K562 (cell line): ENCODE measurements around the gene CCDC116. TPM values are rescaled to one million over a fixed set of nuclear protein-coding genes. Genes with fewer than 3 reads are reported as not detected.
A peak's percentile ranks its signal among the peaks of the same experiment; 100 is the strongest.

Source experiments
- ATAC-seq: fragments of 200-7000 bp; cut with Tn5 transposase; 3 replicates; pipeline ENCODE4 v1.9.1; 2020; ENCODE audit warnings: moderate library complexity
- BruUV-seq: library from RNA; stranded (reverse); fragments of 400-500 nt; replicated peaks from 2 replicates; lab custom pipeline; 2021; lab: Mats Ljungman, UMichigan
- CTCF ChIA-PET: fragments of 300-600 bp; formaldehyde crosslinking; extraction: SDS; loops from one replicate; lab custom pipeline; 2021; ENCODE audit warnings: low intra/inter-chr PET ratio; lab: Yijun Ruan, JAX
- POLR2A ChIA-PET: fragments of 300-600, 350-650 bp; sonication (Branson Sonifier 250); formaldehyde crosslinking; extraction: SDS; loops from one replicate; lab custom pipeline; 2021; ENCODE audit warnings: antibody characterized with exemption, inconsistent platforms; lab: Yijun Ruan, JAX
- DNase-seq, 4 experiments: peaks; one replicate each; pipeline versions ENCODE4 v3.0.0 to v3.0.0-alpha.2; 2011 to 2018; ENCODE audit warnings: low spot score in 3 of 4, mixed read lengths in 3 of 4; ENCODE audit errors: extremely low read depth in 1 of 4
- FAIRE-seq: peaks from 2 replicates; lab custom pipeline; 2011; peaks lifted over from hg19 to GRCh38; lab: Jason Lieb, UNC
- H2AFZ ChIP-seq: 2 replicates; pipeline ENCODE4 v1.6.0; 2011; ENCODE audit warnings: low read depth, low read length, control low read depth, inconsistent platforms
- H3K27ac ChIP-seq: fragments of 200-600 bp; 3 replicates; pipeline ENCODE4 v1.8.0; 2011; ENCODE audit warnings: low read depth, mild to moderate bottlenecking, control low read depth, inconsistent platforms, low read length, moderate library complexity, mixed read lengths; ENCODE audit errors: extremely low read depth
- H3K27me3 ChIP-seq, 2 experiments: fragments of 300-600 bp in 1 of 2; 2 replicates in 1 of 2; 3 replicates in 1 of 2; pipeline versions ENCODE4 v1.6.0 to v1.8.0; 2011; ENCODE audit warnings: inconsistent platforms in 2 of 2, low read length in 2 of 2, mild to moderate bottlenecking in 1 of 2, mixed read lengths in 1 of 2, moderate library complexity in 1 of 2; ENCODE audit not compliant: control insufficient read depth in 2 of 2, insufficient read depth in 2 of 2
- H3K36me3 ChIP-seq: fragments of 300-600 bp; 3 replicates; pipeline ENCODE4 v1.8.0; 2011; ENCODE audit warnings: mild to moderate bottlenecking, low read length, inconsistent platforms; ENCODE audit not compliant: control insufficient read depth, insufficient read depth
- H3K4me1 ChIP-seq, 2 experiments: fragments of 200-600 bp in 1 of 2; replicated peaks in 1 of 2; 2 replicates in 1 of 2; 3 replicates in 1 of 2; pipeline versions ENCODE4 v1.5.1 to v1.8.0; 2011; ENCODE audit warnings: inconsistent platforms in 2 of 2, low read length in 2 of 2, mild to moderate bottlenecking in 1 of 2, mixed read lengths in 1 of 2, moderate library complexity in 1 of 2; ENCODE audit not compliant: control insufficient read depth in 2 of 2, insufficient read depth in 2 of 2
- H3K4me2 ChIP-seq: 2 replicates; pipeline ENCODE4 v1.6.1; 2011; ENCODE audit warnings: low read length, control low read depth, inconsistent platforms, mixed read lengths; ENCODE audit not compliant: insufficient read depth
- H3K4me3 ChIP-seq: fragments of 200-600 bp; sonication (generic), shearing (Covaris generic); 2 replicates; pipeline ENCODE4 v1.5.1; 2016; ENCODE audit warnings: control low read depth, inconsistent platforms
- H3K79me2 ChIP-seq: fragments of 200-600 bp; 3 replicates; pipeline ENCODE4 v1.8.0; 2011; ENCODE audit warnings: low read length, inconsistent platforms; ENCODE audit not compliant: control insufficient read depth, insufficient read depth
- H3K9ac ChIP-seq, 2 experiments: 2 replicates each; pipeline versions ENCODE4 v1.6.0 to v1.6.1; 2011; ENCODE audit warnings: low read depth in 2 of 2, low read length in 2 of 2, control low read depth in 1 of 2, inconsistent platforms in 1 of 2, mild to moderate bottlenecking in 1 of 2, mixed read lengths in 1 of 2; ENCODE audit not compliant: insufficient read depth in 1 of 2
- H3K9me1 ChIP-seq: one replicate; pipeline ENCODE4 v1.6.0; 2011; ENCODE audit warnings: inconsistent platforms, mild to moderate bottlenecking, low read length, moderate library complexity; ENCODE audit not compliant: control insufficient read depth, insufficient read depth
- H3K9me3 ChIP-seq: replicated peaks from 2 replicates; pipeline ENCODE4 v1.5.1; 2011; ENCODE audit warnings: low read depth, low read length, inconsistent platforms; ENCODE audit not compliant: control insufficient read depth, insufficient read depth
- H4K20me1 ChIP-seq: replicated peaks from 2 replicates; pipeline ENCODE4 v1.6.1; 2011; ENCODE audit warnings: low read length, inconsistent platforms, mixed read lengths; ENCODE audit not compliant: control insufficient read depth, insufficient read depth
- ATF3 ChIP-seq, 2 experiments: fragments of 450-650 bp in 1 of 2; sonication (generic) in 1 of 2; formaldehyde crosslinking in 1 of 2; IDR thresholded peaks in 1 of 2; conservative IDR thresholded peaks in 1 of 2; 2 replicates each; pipeline versions ENCODE4 v1.6.1 to v1.8.1; 2016 to 2023; ENCODE audit warnings: mild to moderate bottlenecking in 2 of 2, moderate library complexity in 2 of 2, inconsistent platforms in 1 of 2, missing genetic modification reagents in 1 of 2
- CREBBP ChIP-seq: IDR thresholded peaks from one replicate; pipeline ENCODE4 v1.6.1; 2012; ENCODE audit warnings: low read depth, mild to moderate bottlenecking, control low read depth, inconsistent platforms, low read length
- CTCF ChIP-seq, 3 experiments: IDR thresholded peaks in 2 of 3; conservative IDR thresholded peaks in 1 of 3; 2 replicates each; pipeline ENCODE4 v1.5.1; 2011 to 2012; ENCODE audit warnings: low read length in 3 of 3, mild to moderate bottlenecking in 3 of 3, control low read depth in 2 of 3, improper control_type of control experiment in 1 of 3, inconsistent platforms in 1 of 3, low read depth in 1 of 3, mixed read lengths in 1 of 3, moderate library complexity in 1 of 3; ENCODE audit not compliant: insufficient read depth in 2 of 3
- DACH1 ChIP-seq: fragments of 450-650 bp; IDR thresholded peaks from 2 replicates; pipeline ENCODE4 v1.6.1; 2018; ENCODE audit not compliant: partially characterized antibody
- EP300 ChIP-seq: IDR thresholded peaks from 2 replicates; pipeline ENCODE4 v1.6.1; 2012; ENCODE audit warnings: low read length, improper control_type of control experiment
- GTF2F1 ChIP-seq: IDR thresholded peaks from 2 replicates; pipeline ENCODE4 v1.6.1; 2011; ENCODE audit warnings: low read depth, low read length, improper control_type of control experiment
- HMGXB4 ChIP-seq: sonication (generic); formaldehyde crosslinking; IDR thresholded peaks from 2 replicates; pipeline ENCODE4 v1.8.1; 2023; ENCODE audit warnings: mild to moderate bottlenecking, missing genetic modification reagents
- MAFF ChIP-seq: IDR thresholded peaks from 2 replicates; pipeline ENCODE4 v1.6.1; 2012; ENCODE audit warnings: low read length, improper control_type of control experiment
- MYC ChIP-seq, 2 experiments: fragments of 250-450 bp in 1 of 2; sonication (Bioruptor Pico) in 1 of 2; IDR thresholded peaks; 2 replicates each; pipeline versions ENCODE4 v1.5.1 to v1.6.1; 2012 to 2021; ENCODE audit warnings: low read depth in 2 of 2, borderline replicate concordance in 1 of 2, improper control_type of control experiment in 1 of 2, low read length in 1 of 2, mild to moderate bottlenecking in 1 of 2, moderate library complexity in 1 of 2
- TBL1XR1 ChIP-seq, 2 experiments: IDR thresholded peaks; 2 replicates each; pipeline ENCODE4 v1.6.1; 2012; ENCODE audit warnings: improper control_type of control experiment in 2 of 2, low read length in 2 of 2, mild to moderate bottlenecking in 1 of 2
- ZC3H11A ChIP-seq: IDR thresholded peaks from 2 replicates; pipeline ENCODE4 v1.6.1; 2012; ENCODE audit warnings: low read depth, low read length, improper control_type of control experiment
- ZFP1 ChIP-seq: fragments of 450-650 bp; formaldehyde crosslinking; IDR thresholded peaks from 2 replicates; pipeline ENCODE4 v1.4.0; 2020; ENCODE audit warnings: mild to moderate bottlenecking, mixed read lengths
- ZNF586 ChIP-seq: fragments of 450-650 bp; formaldehyde crosslinking; conservative IDR thresholded peaks from 2 replicates; pipeline ENCODE4 v1.4.0; 2020; ENCODE audit warnings: mild to moderate bottlenecking, moderate library complexity
- WGBS: fragments of 100-300 bp; shearing (Covaris generic); methylation state at CpG from one replicate; pipeline ENCODE4 v1.1.6; 2016; ENCODE audit warnings: low coverage, mixed read lengths; ENCODE audit not compliant: insufficient coverage; ENCODE audit errors: missing lambda C conversion rate; 5-methylcytosine and 5-hydroxymethylcytosine counted together
- in situ Hi-C: fragments of 300-500 bp; cut with MboI; formaldehyde crosslinking; loops from 4 replicates; pipeline ENCODE4 v1.15.0; 2018; ENCODE audit warnings: inconsistent platforms, mixed read lengths
- intact Hi-C: fragments of 100-400 bp; cut with micrococcal nuclease; formaldehyde crosslinking; loops from 2 replicates; pipeline ENCODE4 v1.14.2; 2022
- polyA plus RNA-seq, 8 experiments: library from polyadenylated mRNA; depleted of rRNA in 4 of 8; stranded (reverse) in 5 of 8; unstranded in 3 of 8; fragments of >200 nt; fragmentation: Nextera tagmentation in 2 of 8; fragmentation: Illumina TruSeq in 1 of 8; extraction: Ambion mirVana in 2 of 8; extraction: Trizol in 1 of 8; gene quantifications; 2 replicates each; pipeline versions ENCODE4 v1.2.1 to v1.2.3, GENCODE V29; 2011 to 2014; ENCODE audit warnings: inconsistent platforms in 1 of 8, missing spikeins in 1 of 8
- total RNA-seq, 7 experiments: library from RNA; depleted of rRNA in 6 of 7; stranded (reverse); fragments of >200 nt in 6 of 7; fragmentation: Illumina TruSeq in 2 of 7; extraction: Trizol in 2 of 7; gene quantifications; 2 replicates each; pipeline versions ENCODE4 v1.2.1 to v1.2.3, GENCODE V29; 2011 to 2021; ENCODE audit warnings: low replicate concordance in 1 of 7

Gene CCDC116
- total and polyA plus RNA-seq, 9 of the 15 experiments (the other 6 are each of a cell fraction or from before 2014, with no cell fraction given), result 1.6 to 11.3 (median 4.7) TPM

GRCh38 chr22:21629255-21630149 lies 3.1 kb upstream of the CCDC116 start, which contains the start of gene YDJC:
YDJC (minus strand) TSS chr22:21630022; CDS start chr22:21630014, 8 bp downstream.
- peaks cover 26% of the 10 kb centered on the region for H4K20me1 ChIP-seq
- BruUV-seq, result TSS peak; percentile 73
- H3K9ac ChIP-seq, result peak within 1 kb of the TSS; percentile 93 to 95
- H3K9me1 ChIP-seq, result peaks cover 22% of the 10 kb centered on the region
- peak within 1 kb of the TSS; percentile 59 for H3K4me3 ChIP-seq
- H2AFZ ChIP-seq, result peak within 1 kb of the TSS; percentile 88
- FAIRE-seq (peak; percentile 86), ATAC-seq (peak; percentile 83), DNase-seq (peak; percentile 100)
- peak within 1 kb of the TSS; percentile 92 for H3K4me2 ChIP-seq
- ChIA-PET POLR2A (interaction anchor here (0.6 to 76.8 kb wide), 19 partner anchors 10 to 1091 kb away, joined by 3 to 4622 read pairs (median 3); partner anchors contain the start of genes CCDC116, P2RX6, PPIL2 and SDF2L1), CTCF (interaction anchor here (0.6 to 5.9 kb wide), 5 partner anchors 14 to 32 kb away, joined by 3 to 99 read pairs (median 3); partner anchors contain the start of gene SDF2L1)
- in situ Hi-C loops (loop anchor here (25.0 kb wide), 1 partner anchor 492 kb away; no protein-coding TSS in a partner anchor), intact Hi-C loops (loop anchor here (10.0 kb wide), 1 partner anchor 925 kb away; the partner anchor contains the start of gene PRAME)
- peaks cover 48% of the 10 kb centered on the region for H3K36me3 ChIP-seq
- peaks cover 57 to 85% of the 10 kb centered on the region in 2 experiments for H3K4me1 ChIP-seq
- H3K79me2 ChIP-seq, result peaks cover 63% of the 10 kb centered on the region
- peak within 1 kb of the TSS; percentile 89 for H3K27ac ChIP-seq
- WGBS, result under 1% methylated on average over 93 of the region's 93 CpGs
- H3K27me3 ChIP-seq, result no peaks in the 10 kb centered on the region
- H3K9me3 ChIP-seq, result no peaks in the 10 kb centered on the region
- TF ChIP-seq ATF3 (IDR thresholded peaks at IDR 0.05) (no peak), ATF3 (CRISPR knock-in tag; conservative IDR thresholded peaks at IDR 0.05) (peak; percentile 98), ZNF586 (CRISPR knock-in tag) (no peak), MYC (IDR thresholded peaks at IDR 0.05; ENCODE audit: low read depth, low read length) (peak; percentile 100), MYC (CRISPR knock-in tag; IDR thresholded peaks at IDR 0.05; ENCODE audit: borderline replicate concordance, low read depth) (no peak), DACH1 (no peak), CTCF (IDR thresholded peaks at IDR 0.05 in 2 of 3, conservative IDR thresholded peaks at IDR 0.05 in 1 of 3; ENCODE audit: insufficient read depth in 2 of 3, low read depth in 1 of 3, low read length in 3 of 3) (peak in 1 of 3 experiments; percentile 99; a peak in 2 of 6 replicates), ZC3H11A (peak; percentile 94), EP300 (peak; percentile 90), MAFF (peak; percentile 25; the same call in 1 of the 2 replicates), CREBBP (no peak), TBL1XR1 (IDR thresholded peaks at IDR 0.05; ENCODE audit: low read length in 2 of 2) (peak; percentile 91 to 95), GTF2F1 (peak; percentile 94), HMGXB4 (CRISPR knock-in tag) (peak; percentile 100), ZFP1 (no peak)
